B cell (primary cell): ENCODE results near the gene KLF7. TPM values are rescaled to one million over a fixed set of nuclear protein-coding genes. Genes with fewer than 3 reads are reported as not detected.

Source experiments
- ATAC-seq: fragments of 200-7000 bp; cut with Tn5 transposase; one replicate; pipeline ENCODE4 v1.10.0; 2021; ENCODE audit warnings: low read depth, mild to moderate bottlenecking, moderate number of reproducible peaks, moderate library complexity
- CTCF ChIA-PET: fragments of 350-600 bp; sonication (Branson Sonifier 250); formaldehyde crosslinking; loops from one replicate; lab custom pipeline; 2021; ENCODE audit warnings: antibody characterized with exemption, inconsistent platforms; lab: Charles Lee
- POLR2A ChIA-PET: fragments of 350-600 bp; sonication (Branson Sonifier 250); formaldehyde crosslinking; loops from one replicate; lab custom pipeline; 2021; ENCODE audit warnings: antibody characterized with exemption; lab: Charles Lee
- DNase-seq: peaks from one replicate; pipeline ENCODE4 v3.0.0; 2013
- H2AFZ ChIP-seq: 2 replicates; pipeline ENCODE4 v1.6.1; 2012; ENCODE audit warnings: mild to moderate bottlenecking, low read depth, low read length; ENCODE audit not compliant: insufficient read depth, poor library complexity, severe bottlenecking
- H3K27ac ChIP-seq, 2 donors: 1 replicate in 1 of 2; 2 replicates in 1 of 2; pipeline ENCODE4 v1.5.1; 2012 to 2013; ENCODE audit warnings: low read length in 2 of 2, mild to moderate bottlenecking in 2 of 2, moderate library complexity in 1 of 2
- H3K27me3 ChIP-seq, 4 experiments: fragments of 200-600 bp in 1 of 4; sonication (generic) in 1 of 4; replicated peaks in 1 of 4; 1 replicate in 2 of 4; 2 replicates in 2 of 4; pipeline versions ENCODE4 v1.6.1 to v1.7.0; 2013 to 2016; ENCODE audit warnings: low read length in 3 of 4, mild to moderate bottlenecking in 2 of 4, mixed read lengths in 1 of 4, moderate library complexity in 1 of 4; ENCODE audit not compliant: insufficient read depth in 4 of 4, control insufficient read depth in 3 of 4; ENCODE audit errors: control extremely low read depth in 1 of 4
- H3K36me3 ChIP-seq, 2 experiments: replicated peaks in 1 of 2; 1 replicate in 1 of 2; 2 replicates in 1 of 2; pipeline versions ENCODE4 v1.6.1 to v1.7.1; 2013; ENCODE audit warnings: low read length in 1 of 2; ENCODE audit not compliant: insufficient read depth in 2 of 2, control insufficient read depth in 1 of 2; ENCODE audit errors: control extremely low read depth in 1 of 2, extremely low read depth in 1 of 2
- H3K4me1 ChIP-seq, 2 donors: fragments of 200-600 bp in 1 of 2; sonication (generic) in 1 of 2; 1 replicate in 1 of 2; 2 replicates in 1 of 2; pipeline versions ENCODE4 v1.5.1 to v1.6.1; 2013 to 2017; ENCODE audit warnings: low read length in 2 of 2; ENCODE audit not compliant: control insufficient read depth in 2 of 2, insufficient read depth in 2 of 2
- H3K4me2 ChIP-seq: replicated peaks from 2 replicates; pipeline ENCODE3; 2012; ENCODE audit warnings: mild to moderate bottlenecking, low read depth, low read length; ENCODE audit not compliant: poor library complexity, severe bottlenecking
- H3K4me3 ChIP-seq, 5 experiments: fragments of 200-600 bp in 1 of 5; sonication (generic) in 1 of 5; 1 replicate in 3 of 5; 2 replicates in 2 of 5; pipeline versions ENCODE4 v1.5.1 to v1.7.0; 2011 to 2016; ENCODE audit warnings: low read length in 4 of 5, mild to moderate bottlenecking in 4 of 5, low read depth in 2 of 5, control low read depth in 1 of 5, moderate library complexity in 1 of 5; ENCODE audit not compliant: insufficient read depth in 1 of 5; ENCODE audit errors: control extremely low read depth in 1 of 5, extremely low read depth in 1 of 5
- H3K79me2 ChIP-seq: fragments of 200-600 bp; sonication (generic); one replicate; pipeline ENCODE4 v1.6.0; 2016; ENCODE audit warnings: low read length; ENCODE audit not compliant: control insufficient read depth, insufficient read depth
- H3K9ac ChIP-seq: fragments of 200-600 bp; sonication (generic); 2 replicates; pipeline ENCODE4 v1.6.1; 2017; ENCODE audit warnings: mild to moderate bottlenecking, low read length, moderate library complexity
- H3K9me3 ChIP-seq, 3 donors: one replicate each; pipeline versions ENCODE4 v1.6.1 to v1.7.1; 2013; ENCODE audit warnings: low read length in 2 of 3; ENCODE audit not compliant: control insufficient read depth in 2 of 3, insufficient read depth in 1 of 3; ENCODE audit errors: control extremely low read depth in 1 of 3
- H4K20me1 ChIP-seq: 2 replicates; pipeline ENCODE4 v1.6.0; 2012; ENCODE audit warnings: mild to moderate bottlenecking, low read length; ENCODE audit not compliant: insufficient read depth, control insufficient read depth, poor library complexity, severe bottlenecking
- H3K27ac Mint-ChIP-seq: one replicate; pipeline ENCODE4 v1.8.0; 2021; ENCODE audit warnings: mixed read lengths
- H3K27me3 Mint-ChIP-seq: one replicate; pipeline ENCODE4 v1.8.0; 2021; ENCODE audit warnings: mixed read lengths
- H3K4me1 Mint-ChIP-seq: one replicate; pipeline ENCODE4 v1.8.0; 2021; ENCODE audit warnings: mixed read lengths
- H3K4me3 Mint-ChIP-seq: one replicate; pipeline ENCODE4 v1.8.0; 2021; ENCODE audit warnings: mixed read lengths
- H3K9me3 Mint-ChIP-seq: one replicate; pipeline ENCODE4 v1.8.0; 2022; ENCODE audit warnings: mixed read lengths; ENCODE audit not compliant: insufficient read depth
- EZH2 ChIP-seq: IDR thresholded peaks from 2 replicates; pipeline ENCODE4 v1.6.1; 2012; ENCODE audit warnings: borderline replicate concordance, low read depth, mild to moderate bottlenecking, moderate library complexity, low read length; ENCODE audit not compliant: insufficient read depth, poor library complexity, severe bottlenecking
- WGBS: methylation state at CpG from one replicate; pipeline ENCODE4 v1.1.5; 2013; ENCODE audit warnings: missing lambda C conversion rate; ENCODE audit not compliant: insufficient coverage; 5-methylcytosine and 5-hydroxymethylcytosine counted together
- intact Hi-C: fragments of 100-400 bp; cut with micrococcal nuclease; formaldehyde crosslinking; loops from one replicate; pipeline ENCODE4 v1.10.0; 2022
- polyA plus RNA-seq: library from polyadenylated mRNA; depleted of rRNA; stranded (reverse); fragments of >200 nt; gene quantifications from 2 replicates; pipeline ENCODE4 v1.2.3, GENCODE V29; 2012
- total RNA-seq, 2 donors: library from RNA; stranded (reverse); fragments of 120-200 nt in 1 of 2; gene quantifications; 1 replicate in 1 of 2; 2 replicates in 1 of 2; pipeline versions ENCODE4 v1.2.3 to v1.2.4, GENCODE V29; 2013 to 2022
- TF ChIP-seq, protein P1 (sequence below): fragments of 200-600 bp; IDR thresholded peaks from one replicate; pipeline ENCODE4 v1.8.0; 2022; ENCODE audit warnings: antibody characterized with exemption, mild to moderate bottlenecking

KLF7 gene
- total and polyA plus RNA-seq, 2 donors (not counting 1 experiment from before 2014, with no cell fraction given) = 46.2 to 93.2 TPM

- Mint-ChIP-seq H3K4me1 (peaks cover 53% of the 10 kb centered on the region), H3K27ac (no peak overlapping the region), H3K4me3 (no peak overlapping the region), H3K9me3 (no peaks in the 10 kb centered on the region), H3K27me3 (no peaks in the 10 kb centered on the region)
- Histone ChIP-seq H3K79me2 (peaks cover 78% of the 10 kb centered on the region), H4K20me1 (peaks cover 66% of the 10 kb centered on the region), H3K4me2 (peak overlapping the region; percentile 43), H3K27ac (no peak overlapping the region), H3K4me1 (peaks cover 16 to 17% of the 10 kb centered on the region in 2 donors), H3K9me3 (no peaks in the 10 kb centered on the region), H3K9ac (no peak overlapping the region), H3K27me3 (no peaks in the 10 kb centered on the region), H3K4me3 (no peak overlapping the region), H2AFZ (no peak overlapping the region), H3K36me3 (peaks cover 2 to 14% of the 10 kb centered on the region in 2 experiments)
- DNase-seq (no peak), ATAC-seq (no peak)
- intact Hi-C loops = no loop called here
- CTCF ChIA-PET = no interaction called here
- POLR2A ChIA-PET = no interaction called here
- no peak for TF ChIP-seq EZH2
- TF ChIP-seq, protein P1, sequence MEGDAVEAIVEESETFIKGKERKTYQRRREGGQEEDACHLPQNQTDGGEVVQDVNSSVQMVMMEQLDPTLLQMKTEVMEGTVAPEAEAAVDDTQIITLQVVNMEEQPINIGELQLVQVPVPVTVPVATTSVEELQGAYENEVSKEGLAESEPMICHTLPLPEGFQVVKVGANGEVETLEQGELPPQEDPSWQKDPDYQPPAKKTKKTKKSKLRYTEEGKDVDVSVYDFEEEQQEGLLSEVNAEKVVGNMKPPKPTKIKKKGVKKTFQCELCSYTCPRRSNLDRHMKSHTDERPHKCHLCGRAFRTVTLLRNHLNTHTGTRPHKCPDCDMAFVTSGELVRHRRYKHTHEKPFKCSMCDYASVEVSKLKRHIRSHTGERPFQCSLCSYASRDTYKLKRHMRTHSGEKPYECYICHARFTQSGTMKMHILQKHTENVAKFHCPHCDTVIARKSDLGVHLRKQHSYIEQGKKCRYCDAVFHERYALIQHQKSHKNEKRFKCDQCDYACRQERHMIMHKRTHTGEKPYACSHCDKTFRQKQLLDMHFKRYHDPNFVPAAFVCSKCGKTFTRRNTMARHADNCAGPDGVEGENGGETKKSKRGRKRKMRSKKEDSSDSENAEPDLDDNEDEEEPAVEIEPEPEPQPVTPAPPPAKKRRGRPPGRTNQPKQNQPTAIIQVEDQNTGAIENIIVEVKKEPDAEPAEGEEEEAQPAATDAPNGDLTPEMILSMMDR = no peak
- 100% methylated on average over 1 of the region's 1 CpG for WGBS
Observed at GRCh38 chr2:207121784-207122183, 44.0 kb downstream of the KLF7 start.

DNA sequence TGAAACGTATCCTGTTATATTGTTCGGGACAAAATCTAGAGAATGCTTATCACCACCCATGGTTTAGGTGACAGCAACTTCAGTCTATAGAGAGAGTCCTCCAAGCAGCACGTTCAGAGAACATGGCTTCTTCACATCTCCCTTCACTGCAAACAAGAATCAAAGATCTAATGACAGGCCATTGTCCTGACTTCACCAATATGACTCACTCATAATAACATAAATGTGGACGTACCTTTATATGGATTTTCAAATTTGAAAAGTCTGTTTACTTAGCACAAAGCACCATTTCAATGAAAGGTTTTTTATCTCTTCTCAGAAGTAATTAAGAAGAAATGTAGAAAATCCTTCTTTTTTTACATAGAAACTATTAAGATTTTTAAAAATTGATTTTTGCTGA is 46.7 kb downstream of the KLF7 start:
- DNase-seq (no peak), ATAC-seq (no peak)
- no peaks in the 10 kb centered on the region for H3K9me3 ChIP-seq
- Mint-ChIP-seq H3K4me3 (no peak overlapping the region), H3K27me3 (no peaks in the 10 kb centered on the region), H3K9me3 (no peaks in the 10 kb centered on the region), H3K4me1 (peaks cover 42% of the 10 kb centered on the region), H3K27ac (no peak overlapping the region)
- ChIA-PET POLR2A (no interaction called here), CTCF (no interaction called here)
- no peak overlapping the region for H3K4me3 ChIP-seq
- H4K20me1 ChIP-seq = peaks cover 62% of the 10 kb centered on the region
- TF ChIP-seq, protein P1 = no peak
- no peak for TF ChIP-seq EZH2
- H3K36me3 ChIP-seq = peaks cover 2 to 9% of the 10 kb centered on the region in 2 experiments
- no peak overlapping the region for H3K9ac ChIP-seq
- H3K79me2 ChIP-seq = peaks cover 69% of the 10 kb centered on the region
- H3K27ac ChIP-seq = no peak overlapping the region
- no peaks in the 10 kb centered on the region for H3K27me3 ChIP-seq
- no peak overlapping the region for H3K4me2 ChIP-seq
- H2AFZ ChIP-seq = no peak overlapping the region
- H3K4me1 ChIP-seq = peaks cover 16 to 17% of the 10 kb centered on the region in 2 donors
- 100% methylated on average over 2 of the region's 4 CpGs for WGBS
- intact Hi-C loops = no loop called here
